ENCODE measurements around the gene EPC2.
"Not testable (repeated sequence)": the region's sequence is repeated elsewhere in the genome, so short reads cannot be mapped to it uniquely, and the experiment has no call there.

EPC2 gene

DNA sequence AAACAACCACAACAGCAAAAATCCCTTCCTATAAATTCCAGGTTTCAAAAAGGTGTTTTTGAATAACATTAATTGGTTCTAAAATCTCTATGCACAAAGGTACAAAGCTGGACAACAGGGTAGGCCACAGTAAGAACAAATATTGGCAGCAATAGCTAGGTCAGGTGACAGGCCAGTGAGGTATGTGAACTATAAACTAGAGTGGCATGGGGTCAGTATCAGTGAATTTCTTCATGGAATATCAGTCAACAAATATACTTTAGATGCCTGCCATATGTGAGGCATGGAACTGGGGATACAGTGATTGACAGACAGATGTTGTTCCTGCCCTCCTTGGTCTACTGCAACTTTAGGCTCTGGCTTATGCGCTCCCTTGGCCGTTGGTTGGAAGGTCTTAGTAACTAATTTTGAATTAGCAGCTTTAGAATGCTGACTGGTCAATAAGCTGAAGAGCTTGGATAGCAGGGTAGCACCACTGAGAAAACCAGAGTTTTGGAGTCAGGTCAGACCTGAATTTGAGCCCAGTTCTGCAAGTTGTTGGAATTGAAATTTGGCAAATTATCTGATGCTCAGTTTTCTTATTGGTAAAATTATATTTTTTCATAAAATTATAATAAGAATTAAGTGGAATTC is 2.3 kb upstream of the EPC2 start:
- no peak for DNase-seq

DNA sequence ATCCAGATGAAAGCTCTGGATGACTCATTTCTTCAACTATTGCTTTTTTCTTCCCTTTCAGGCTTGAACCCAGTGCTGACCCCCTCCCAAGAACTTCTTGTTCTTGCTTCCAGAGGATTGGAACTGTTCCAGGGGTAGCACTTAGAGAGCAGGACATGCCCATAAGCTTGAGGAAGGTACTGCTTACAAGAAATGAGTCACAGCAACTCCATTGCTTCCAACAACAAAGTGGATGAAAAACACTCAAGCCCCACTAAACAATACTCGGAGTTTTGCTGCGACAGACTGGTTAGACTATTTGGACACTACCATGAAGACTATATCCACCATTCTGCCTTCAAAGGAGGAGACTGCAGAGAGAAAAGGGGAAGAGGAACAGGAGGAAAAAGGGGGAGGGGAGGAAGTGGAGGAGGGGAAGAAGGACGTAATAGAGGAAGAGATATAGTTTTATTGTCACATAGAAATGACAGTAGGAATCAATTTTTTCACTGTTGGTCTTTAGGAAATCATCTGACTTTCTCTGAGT is 1.6 kb upstream of the EPC2 start:
- DNase-seq, result peak; percentile 12

DNA sequence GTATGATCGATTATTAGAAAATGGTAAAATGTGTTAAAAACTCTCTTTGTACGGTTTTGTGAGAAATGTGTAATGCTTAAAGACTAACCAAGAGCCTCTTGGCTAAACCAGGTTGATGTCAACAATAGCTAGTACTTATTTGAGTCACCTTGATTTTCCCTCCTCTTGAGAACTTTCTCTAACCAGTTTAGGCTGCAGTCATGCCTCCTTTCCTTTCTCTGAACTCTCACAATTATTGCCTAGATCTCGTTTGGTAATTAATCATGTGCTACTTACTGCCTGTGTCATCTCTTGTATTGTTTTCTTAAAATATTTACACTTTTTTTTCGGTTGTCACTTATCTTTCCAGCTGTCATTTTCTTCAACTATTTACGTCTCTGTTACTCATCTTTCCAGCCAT is 1.1 kb upstream of the EPC2 start:
- DNase-seq, result no peak

DNA sequence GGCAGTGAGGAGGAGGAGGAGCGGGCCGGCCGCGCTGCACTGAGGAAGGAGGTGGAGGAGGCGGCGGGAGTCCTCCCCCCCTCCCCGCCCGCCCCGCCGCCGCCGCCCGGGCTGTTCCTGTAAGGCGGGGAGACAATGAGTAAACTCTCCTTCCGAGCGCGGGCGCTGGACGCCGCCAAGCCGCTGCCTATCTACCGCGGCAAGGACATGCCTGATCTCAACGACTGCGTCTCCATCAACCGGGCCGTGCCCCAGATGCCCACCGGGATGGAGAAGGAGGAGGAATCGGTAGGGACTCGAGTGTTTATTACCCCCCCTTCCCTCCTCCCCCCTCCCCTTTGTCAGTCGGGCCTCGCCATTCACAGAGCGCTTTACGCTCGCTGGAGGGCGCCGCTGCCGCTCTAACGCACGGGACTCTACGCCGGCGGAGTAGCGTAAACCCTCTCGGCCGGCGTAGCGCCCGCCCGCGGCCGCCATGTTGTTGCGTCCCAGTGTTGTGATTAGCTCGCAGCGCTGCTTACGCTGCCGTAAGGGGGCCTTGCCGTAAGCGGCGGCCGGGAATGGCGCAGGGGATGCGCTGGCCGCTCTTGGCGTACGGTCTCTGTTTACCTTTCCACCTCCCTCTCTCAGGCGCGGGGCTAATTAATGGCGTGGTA is 460 bp downstream of the EPC2 start:
- DNase-seq, result peak; percentile 88

DNA sequence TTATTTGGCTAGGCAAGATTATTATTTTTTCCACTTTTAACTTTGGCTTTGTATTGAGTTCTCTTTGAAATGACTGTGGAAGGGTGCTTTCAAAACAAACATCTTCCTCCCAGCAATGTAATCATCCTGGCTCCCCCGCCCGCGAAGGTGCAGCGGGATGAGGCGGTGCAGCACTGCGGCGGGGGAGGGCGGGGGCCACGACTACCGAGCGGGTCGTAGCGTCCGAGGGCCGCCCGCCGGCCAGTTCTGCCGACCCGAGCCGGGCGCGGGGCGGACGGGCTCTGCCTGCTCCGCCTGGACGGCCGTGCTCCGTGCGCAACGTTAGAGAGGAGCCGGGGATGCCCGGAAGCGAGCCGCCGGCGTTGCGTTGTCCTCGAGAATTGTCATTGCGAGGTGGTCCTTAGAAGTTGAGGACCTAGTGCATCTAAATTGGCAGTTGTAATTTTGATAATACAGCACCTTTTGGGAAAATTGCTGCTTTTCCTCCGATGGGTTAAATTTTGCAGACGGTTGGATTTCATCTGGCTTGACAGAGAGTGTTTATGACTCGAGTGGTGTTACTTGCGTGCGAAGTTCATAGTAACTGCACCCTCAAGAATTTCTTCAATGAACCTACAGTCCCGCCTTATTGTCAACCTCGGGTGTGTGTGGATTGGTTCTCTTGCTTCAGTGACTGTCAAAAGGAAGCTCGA is 1.1 kb downstream of the EPC2 start:
- peak; percentile 85 for DNase-seq

DNA sequence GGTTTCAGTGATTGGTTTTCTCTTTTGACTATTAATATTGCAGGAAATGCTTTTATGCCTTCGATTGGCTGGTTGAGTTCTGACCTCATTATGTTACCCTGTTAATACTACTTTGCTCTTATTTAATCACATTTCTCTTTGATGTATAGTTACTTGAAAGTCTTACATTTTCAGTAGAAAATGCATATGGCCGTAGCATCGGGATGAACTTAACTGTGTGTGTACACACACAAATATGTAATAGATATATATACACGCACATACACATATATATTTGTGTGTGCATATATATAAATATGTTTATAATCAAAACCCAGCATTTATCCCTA is 1.6 kb downstream of the EPC2 start:
- DNase-seq, result no peak

DNA sequence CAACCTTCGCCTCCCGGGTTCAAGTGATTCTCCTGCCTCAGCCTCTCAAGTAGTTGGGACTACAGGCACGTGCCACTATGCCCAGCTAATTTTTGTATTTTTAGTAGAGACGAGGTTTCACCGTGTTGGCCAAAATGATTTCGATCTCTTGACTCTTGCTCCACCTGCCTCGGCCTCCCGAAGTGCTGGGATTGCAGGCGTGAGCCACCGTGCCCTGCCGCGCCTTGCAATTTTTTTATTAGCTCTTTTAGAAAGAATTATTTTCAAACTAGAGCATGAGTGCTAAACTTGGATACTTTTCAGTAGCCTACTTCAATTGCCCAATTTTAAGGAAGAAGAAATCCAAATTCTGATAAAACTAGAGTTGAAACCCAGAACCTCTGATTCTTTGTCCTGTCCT is 3.2 kb downstream of the EPC2 start:
- DNase-seq, result not testable (repeated sequence)

DNA sequence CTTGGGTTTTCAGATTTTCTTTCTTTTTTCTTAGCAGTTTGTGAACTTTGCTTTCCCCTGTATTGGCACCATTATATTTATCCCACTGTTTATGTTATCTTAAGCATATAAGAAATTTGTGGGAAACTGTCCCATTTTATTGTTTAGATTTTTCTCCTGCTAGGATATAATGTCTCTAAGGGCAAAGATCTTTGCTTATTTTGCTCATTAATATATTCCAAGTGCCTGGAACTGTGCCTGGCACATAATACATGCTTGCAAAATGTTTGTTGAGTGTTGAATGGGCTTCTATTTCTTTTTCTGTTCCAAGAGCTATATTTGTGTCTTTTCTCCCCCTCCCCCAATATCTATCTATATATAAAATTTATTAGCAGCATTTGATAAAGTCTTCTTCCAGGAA is 5.4 kb downstream of the EPC2 start:
- DNase-seq, result no peak

DNA sequence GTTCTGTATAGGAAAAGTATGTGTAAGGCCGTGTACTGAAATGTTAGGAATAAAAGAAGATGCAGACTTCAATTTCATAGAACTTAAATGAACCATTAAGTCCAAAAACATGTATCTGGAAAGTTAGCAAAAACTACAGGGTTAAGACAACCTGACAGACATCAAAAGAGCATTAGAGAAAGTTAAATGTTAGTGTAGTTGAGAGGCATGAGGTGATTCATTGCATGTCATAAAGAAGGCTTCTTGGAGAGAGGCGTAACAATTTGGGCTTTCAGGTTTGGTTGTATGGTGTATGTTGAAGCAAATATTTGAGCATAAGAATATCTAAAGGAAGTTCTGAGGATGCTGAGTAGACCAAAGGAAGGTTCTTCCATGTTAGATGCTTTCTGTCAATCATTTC is 6.3 kb downstream of the EPC2 start:
- DNase-seq, result no peak

DNA sequence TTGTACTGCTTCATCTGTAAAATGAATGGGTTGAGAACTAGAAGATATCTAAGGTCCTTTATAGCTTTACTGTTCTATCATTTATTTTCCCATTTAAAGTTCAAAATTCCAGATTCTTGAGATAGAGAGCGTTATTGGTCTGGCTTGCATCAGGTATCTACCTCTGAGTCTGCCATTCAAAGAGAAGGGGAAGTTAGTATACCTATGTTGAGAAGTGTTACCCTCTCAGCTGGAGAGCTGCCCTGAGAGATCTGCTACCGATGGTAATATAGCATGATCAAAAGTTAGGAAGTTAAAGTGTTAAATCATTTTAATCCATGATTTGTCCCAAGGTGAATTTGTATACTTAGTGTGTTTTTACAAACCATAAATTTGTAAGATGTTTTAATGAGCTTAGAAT is 7.4 kb downstream of the EPC2 start:
- DNase-seq, result no peak

DNA sequence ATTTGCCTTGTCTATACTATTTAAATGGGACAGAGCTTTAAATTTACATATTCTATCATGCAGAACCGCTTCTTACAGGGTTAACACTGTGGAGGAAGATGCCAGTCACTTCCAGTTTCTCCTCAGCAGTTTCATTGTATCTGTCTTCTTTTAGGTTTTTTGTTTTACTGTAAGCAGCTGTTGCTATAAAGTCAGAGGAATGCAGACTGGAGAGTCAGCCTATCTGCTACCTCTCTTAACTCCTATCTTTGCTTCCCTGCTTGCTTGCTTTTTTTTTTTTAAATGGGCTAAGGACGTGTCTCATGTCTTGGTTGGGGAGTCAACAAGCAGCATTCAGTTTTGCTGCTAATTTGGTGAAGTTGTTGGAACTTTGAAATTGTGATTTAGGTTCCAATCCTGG is 8.9 kb downstream of the EPC2 start:
- DNase-seq, result no peak

DNA sequence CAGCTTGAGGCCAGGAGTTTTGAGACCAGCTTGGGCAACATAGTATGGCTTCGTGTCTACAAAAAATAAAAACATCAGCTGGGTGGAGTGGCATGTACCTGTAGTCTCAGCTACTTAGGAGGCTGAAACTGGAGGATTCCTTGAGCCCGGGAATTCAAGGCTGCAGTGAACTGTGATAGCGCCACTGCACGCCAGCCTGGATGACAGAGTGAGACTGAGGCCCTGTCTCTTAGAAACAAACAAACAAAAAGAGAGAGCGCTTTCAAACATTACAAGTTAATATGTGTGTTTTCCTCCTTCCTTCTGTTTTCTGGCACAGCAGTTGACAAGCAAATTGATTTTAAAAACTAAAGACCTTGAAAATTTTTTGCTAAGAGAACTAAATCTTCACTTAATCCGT is 9.9 kb downstream of the EPC2 start:
- no peak for DNase-seq

DNA sequence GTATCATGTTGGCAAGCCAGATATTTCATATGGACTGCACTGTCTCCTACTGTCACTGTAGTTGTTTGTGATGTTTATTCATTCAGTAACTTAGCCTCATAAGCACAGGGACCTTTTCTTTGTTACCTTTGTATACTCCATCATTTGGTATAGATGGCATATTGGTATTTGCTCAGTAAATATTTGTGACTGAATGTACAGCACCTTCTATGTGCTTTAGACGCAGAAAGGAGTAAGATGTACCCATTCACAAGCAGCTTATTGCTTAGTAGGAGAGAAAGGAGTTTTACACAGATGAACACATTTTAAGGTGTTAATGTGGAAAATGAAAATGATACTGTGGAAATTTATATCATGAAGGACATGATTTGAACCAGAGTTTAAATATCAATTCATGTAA is 12.0 kb downstream of the EPC2 start:
- no peak for DNase-seq

DNA sequence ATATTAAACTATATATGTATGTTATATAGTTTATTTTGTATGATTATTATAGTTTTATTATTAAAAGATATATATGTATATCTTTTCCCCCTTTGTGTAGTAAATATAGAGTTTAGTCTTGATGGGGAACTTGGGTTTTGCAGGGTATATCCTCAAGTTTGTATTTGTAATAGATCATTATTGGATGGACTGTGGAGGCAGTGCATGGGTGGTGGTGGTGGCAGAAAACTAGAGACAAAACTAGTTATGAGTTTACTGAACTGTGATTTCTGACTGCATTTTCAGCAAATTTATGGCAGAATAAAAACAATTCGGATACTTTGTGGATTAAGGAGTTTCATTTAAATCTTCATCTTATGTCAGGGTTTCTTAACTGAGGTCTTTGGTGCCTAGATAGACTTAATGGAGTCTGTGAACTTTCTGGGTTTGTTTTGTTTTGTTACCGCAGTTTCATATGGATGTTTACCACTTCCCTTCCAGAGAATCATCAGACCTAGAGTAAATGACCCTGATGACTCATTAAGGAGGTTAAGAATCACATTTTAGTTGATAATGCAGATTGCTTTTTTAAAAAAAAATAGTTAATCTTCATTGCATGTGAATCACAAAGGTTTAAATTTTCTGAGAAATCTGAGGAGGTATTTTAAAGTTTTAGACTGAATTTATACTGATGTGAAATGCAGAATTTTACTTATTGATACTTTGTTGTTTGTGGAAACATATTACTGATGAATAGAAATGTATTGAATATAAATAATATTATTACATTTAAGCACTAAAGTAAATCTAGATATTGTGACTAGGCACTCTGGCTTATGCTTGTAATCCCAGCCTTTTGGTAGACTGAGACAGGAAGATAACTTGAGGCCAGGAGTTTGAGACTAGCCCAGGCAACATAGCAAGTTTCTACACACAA is 14.5 kb downstream of the EPC2 start:
- DNase-seq, result no peak

DNA sequence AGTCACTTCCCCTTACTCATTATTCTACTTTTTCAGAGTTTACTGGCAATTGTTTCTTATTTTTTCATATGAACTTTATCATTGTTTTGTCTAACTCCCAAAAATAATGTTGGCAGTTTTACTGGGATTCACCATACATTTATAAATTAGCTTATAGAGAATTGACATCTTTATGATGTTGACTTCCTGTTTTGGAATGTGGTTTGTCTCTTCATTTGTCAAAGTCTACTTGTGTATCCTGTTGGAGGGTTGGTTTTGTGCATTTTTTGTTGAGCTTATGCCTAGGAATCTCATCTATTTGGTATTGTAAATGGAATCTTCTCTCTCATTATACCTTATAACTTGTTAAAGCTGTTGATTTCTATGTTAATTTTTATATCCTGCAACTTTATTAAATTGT is 16.4 kb downstream of the EPC2 start:
- peak; percentile 56 for DNase-seq

DNA sequence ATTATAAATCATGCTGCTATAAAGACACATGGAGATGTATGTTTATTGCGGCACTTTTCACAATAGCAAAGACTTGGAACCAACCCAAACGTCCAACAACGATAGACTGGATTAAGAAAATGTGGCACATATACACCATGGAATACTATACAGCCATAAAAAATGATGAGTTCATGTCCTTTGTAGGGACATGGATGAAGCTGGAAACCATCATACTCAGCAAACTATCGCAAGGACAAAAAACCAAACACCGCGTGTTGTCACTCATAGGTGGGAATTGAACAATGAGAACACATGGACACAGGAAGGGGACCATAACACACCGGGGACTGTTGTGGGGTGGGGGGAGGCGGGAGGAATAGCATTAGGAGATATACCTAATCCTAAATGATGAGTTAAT is 17.8 kb downstream of the EPC2 start:
- DNase-seq, result not testable (repeated sequence)

DNA sequence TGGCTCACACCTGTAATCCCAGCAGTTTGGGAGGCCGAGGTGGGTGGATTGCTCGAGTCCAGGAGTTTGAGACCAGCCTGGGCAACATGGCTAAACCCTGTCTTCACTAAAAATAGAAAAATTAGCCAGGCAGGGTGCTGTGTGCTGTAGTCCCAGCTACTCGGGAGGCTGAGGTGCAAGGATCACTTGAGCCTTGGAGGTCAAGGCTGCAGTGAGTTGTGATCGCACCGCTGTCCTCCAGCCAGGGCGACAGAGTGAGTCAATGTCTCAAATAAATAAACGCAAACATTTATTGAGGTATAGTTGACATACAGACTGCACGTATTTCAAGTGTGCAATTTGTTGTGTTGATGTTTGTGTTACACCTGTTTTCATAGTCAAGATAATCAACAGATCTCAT is 19.7 kb downstream of the EPC2 start:
- DNase-seq, result no peak

DNA sequence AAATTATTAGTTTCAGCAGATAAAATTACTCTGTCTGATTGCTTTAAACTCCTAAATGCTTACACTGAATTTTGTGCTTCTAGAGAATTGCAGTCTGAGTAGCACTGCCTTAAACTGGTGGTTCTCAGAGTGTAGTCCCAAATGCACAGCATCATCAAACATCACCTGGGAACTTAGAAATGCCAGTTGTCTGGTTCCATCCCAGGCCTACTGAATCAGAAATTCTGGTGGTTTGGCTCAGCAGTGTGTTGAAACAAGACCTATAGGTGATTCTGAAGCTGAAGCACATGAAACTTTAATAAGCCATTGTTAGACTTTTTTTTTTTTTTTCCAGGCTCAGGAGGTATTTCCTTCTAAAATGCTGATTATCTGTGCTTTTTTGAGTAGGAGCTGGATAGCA is 22.0 kb downstream of the EPC2 start:
- no peak for DNase-seq

DNA sequence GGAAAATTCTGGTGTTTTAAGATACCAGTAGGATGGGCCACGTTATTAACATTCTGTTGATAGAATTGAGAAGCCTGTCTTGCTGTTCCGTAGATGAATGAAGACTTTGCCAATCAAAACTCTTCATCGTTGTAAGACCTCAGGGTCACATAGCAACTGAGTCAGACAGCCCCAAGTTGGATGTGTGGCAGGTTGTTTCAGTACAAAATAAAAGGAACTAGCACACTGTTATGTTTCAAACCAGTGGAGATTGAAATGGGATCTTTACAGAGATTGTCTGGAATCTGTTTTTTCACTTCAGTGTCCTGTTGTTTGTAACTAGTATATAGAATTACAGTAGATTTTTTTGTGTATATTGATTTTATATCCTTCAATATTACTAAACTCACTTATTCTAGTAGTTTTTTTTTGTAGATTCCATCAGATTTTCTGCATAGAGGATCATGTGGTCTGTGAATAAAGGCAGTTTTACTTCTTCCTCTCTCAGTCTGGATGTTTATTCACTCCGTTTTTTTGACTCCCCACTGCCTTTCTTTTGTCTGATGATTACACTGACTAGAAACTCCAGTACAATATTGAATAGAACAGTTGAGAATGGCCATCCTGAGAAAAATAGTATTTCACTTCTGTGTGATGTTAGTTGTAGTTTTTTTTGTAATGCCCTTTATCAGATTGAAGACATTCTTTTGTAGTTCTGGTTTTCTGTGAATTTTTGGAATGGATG is 22.7 kb downstream of the EPC2 start:
- no peak for DNase-seq

DNA sequence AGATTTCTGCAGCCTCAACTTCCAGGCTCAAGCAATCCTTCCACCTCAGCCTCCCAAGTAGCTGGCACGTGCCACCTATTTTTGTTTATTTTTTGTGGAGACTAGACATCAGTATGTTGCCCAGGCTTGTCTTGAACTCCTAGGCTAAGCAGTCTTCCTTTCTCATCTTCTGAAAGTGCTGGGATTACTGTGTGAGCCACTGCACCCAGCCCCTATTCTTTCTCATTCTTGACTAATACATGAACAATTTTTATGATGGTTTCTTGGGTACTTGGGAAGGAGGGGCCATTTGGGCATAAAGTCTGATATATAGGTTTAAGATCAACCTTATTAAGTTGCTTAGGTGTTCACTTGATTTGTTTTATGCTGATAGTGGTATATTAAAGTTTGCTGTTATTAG is 26.2 kb downstream of the EPC2 start:
- DNase-seq, result peak; percentile 21

DNA sequence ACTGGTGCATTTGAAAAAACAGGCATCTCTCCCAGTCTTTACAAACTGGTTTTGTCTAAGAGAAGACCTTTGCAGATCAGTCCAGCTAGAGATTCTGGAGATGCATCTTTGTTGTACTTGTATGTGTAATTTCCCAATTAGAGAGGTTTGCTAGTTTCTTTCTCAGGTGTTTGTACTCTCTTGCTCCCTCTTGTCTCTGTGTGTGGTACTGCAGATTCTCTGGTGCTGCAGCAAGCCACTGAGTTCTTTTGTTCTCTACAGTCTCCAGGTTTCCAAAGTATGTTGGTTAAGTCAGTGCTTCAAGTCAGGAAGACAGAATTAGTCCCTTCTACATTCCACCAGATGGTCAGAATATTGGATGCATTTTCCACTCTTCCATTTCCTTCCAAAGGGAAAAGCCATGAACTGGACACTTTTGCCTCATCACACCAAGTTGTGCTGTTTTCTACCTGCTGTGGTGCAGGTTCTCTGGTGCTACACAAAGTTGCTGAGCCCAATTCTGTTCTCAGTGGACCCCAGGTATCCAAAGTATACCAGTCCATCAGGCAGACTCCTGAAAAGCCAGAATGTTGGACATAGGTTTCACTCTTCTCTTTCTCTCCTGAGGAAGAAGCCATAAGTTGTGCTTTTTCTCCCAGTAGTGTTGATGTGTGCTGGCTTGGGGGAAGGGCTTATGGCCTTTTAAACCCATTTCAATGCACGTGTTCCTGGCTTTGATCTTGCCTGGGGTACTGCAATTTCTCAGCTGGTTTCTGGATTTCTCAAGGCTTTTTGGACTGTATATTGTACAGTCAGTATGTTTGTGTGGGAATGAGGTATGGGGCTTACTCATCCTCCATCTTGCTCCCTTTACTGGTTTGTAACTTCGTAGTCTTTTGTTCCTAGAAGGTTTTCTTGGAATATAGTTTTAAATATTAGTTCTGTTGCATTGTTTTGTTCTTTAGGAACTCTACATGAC is 29.8 kb downstream of the EPC2 start:
- DNase-seq, result peak; percentile 29

Measured in fibroblast of upper back skin (primary cell).